HFF-Myc (cell line): ENCODE measurements around the gene PEX26.
"Not testable (repeated sequence)": the region's sequence is repeated elsewhere in the genome, so short reads cannot be mapped to it uniquely, and the experiment has no call there.

Experiments used
- DNase-seq: peaks from one replicate; pipeline ENCODE4 v3.0.0-alpha.2; 2011; ENCODE audit warnings: low read depth; ENCODE audit errors: extremely low read depth
- H3K4me3 ChIP-seq: replicated peaks from 2 replicates; pipeline ENCODE4 v1.5.1; 2011; ENCODE audit warnings: low read depth, mild to moderate bottlenecking, control low read depth, low read length
- TF ChIP-seq, protein P1 (sequence below): IDR thresholded peaks from 2 replicates; pipeline ENCODE4 v1.5.1; 2012; ENCODE audit warnings: mild to moderate bottlenecking, low read depth, low read length, control low read depth; ENCODE audit errors: missing control alignments

PEX26 gene

GRCh38 chr22:18060646-18061620, 16.9 kb upstream of the PEX26 start:
- no peak for DNase-seq
- TF ChIP-seq, protein P1, sequence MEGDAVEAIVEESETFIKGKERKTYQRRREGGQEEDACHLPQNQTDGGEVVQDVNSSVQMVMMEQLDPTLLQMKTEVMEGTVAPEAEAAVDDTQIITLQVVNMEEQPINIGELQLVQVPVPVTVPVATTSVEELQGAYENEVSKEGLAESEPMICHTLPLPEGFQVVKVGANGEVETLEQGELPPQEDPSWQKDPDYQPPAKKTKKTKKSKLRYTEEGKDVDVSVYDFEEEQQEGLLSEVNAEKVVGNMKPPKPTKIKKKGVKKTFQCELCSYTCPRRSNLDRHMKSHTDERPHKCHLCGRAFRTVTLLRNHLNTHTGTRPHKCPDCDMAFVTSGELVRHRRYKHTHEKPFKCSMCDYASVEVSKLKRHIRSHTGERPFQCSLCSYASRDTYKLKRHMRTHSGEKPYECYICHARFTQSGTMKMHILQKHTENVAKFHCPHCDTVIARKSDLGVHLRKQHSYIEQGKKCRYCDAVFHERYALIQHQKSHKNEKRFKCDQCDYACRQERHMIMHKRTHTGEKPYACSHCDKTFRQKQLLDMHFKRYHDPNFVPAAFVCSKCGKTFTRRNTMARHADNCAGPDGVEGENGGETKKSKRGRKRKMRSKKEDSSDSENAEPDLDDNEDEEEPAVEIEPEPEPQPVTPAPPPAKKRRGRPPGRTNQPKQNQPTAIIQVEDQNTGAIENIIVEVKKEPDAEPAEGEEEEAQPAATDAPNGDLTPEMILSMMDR = no peak
- no peak overlapping the region for H3K4me3 ChIP-seq

DNA sequence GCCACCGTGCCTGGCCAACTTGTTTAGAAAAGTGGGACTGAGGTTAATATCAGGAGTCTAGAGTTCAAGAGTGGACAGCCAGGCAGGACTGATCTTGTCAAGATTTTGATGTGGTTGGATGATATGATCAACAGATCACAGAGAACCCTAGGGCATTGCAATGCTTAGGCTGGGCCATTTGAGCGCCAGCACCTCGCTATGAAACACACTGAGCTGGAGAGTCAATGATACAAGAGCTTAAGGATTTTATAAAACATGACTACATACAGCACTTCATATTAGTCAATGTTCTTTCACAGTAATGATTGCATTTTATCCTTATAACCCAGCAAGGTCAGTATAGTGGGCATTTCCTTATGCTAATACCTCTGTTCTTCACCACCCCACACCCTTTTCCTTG, 15.4 kb upstream of the PEX26 start:
- no peak overlapping the region for H3K4me3 ChIP-seq
- TF ChIP-seq, protein P1 = no peak
- no peak for DNase-seq

DNA sequence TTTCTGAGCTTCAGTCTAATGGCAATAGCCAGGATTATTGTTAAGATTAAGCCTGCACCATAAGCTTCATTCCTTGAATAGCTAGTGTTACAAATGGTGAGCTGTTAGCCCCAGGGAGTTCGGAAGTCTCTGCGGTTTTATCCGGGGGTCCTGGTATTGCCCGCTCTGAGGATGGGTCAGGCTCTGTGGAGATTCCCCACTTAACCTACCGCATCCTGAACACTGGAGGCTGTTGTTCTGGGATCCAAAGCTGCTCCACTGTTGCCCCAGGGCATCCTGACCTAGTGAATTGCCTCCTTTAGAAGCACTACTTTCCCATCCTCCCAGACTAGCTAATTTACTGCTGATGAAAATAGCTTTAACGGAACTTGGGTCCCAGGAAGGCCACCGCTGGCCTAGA, 14.5 kb upstream of the PEX26 start:
- no peak for DNase-seq
- TF ChIP-seq, protein P1 = no peak
- H3K4me3 ChIP-seq = no peak overlapping the region

GRCh38 chr22:18063715-18064114, 14.1 kb upstream of the PEX26 start:
- H3K4me3 ChIP-seq, DNase-seq: not testable (repeated sequence)

GRCh38 chr22:18064636-18065035, 13.2 kb upstream of the PEX26 start:
- no peak for DNase-seq
- no peak overlapping the region for H3K4me3 ChIP-seq
- TF ChIP-seq, protein P1 = no peak

DNA sequence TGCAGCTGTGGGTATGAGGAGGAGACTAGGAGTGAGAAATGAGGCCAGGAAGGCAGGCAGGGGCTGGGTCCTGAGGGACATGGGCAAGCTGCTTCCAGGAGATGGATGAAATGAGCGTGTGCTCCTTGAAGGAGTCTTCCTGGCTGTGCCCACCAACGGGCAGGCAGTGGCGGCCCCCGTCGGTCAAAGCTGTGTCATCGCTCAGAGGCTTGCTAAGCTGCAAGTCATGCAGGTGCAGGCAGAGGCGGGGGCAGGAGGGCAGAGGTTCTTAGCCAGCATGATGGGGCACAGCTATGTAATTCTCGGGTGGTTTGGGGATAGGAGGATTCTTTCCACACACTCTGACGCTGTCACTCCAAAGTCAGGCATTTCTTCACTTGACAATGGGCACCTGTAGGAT, 12.5 kb upstream of the PEX26 start:
- no peak overlapping the region for H3K4me3 ChIP-seq
- TF ChIP-seq, protein P1 = no peak
- DNase-seq = no peak

GRCh38 chr22:18066181-18066859, 11.5 kb upstream of the PEX26 start:
- no peak overlapping the region for H3K4me3 ChIP-seq
- DNase-seq = no peak
- TF ChIP-seq, protein P1 = no peak
